Stimulated activated CD8-positive, alpha-beta memory T cell treated with anti-CD3 and anti-CD28 coated beads, Interleukin-4, amount 100 ng/mL, for 48 hours (primary cell): Measurements from ENCODE around the gene LRRC55.

Experiments used
- DNase-seq: peaks from one replicate; pipeline ENCODE4 v3.0.0-alpha.2; 2020

The LRRC55 gene, protein sequence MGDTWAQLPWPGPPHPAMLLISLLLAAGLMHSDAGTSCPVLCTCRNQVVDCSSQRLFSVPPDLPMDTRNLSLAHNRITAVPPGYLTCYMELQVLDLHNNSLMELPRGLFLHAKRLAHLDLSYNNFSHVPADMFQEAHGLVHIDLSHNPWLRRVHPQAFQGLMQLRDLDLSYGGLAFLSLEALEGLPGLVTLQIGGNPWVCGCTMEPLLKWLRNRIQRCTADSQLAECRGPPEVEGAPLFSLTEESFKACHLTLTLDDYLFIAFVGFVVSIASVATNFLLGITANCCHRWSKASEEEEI

DNA sequence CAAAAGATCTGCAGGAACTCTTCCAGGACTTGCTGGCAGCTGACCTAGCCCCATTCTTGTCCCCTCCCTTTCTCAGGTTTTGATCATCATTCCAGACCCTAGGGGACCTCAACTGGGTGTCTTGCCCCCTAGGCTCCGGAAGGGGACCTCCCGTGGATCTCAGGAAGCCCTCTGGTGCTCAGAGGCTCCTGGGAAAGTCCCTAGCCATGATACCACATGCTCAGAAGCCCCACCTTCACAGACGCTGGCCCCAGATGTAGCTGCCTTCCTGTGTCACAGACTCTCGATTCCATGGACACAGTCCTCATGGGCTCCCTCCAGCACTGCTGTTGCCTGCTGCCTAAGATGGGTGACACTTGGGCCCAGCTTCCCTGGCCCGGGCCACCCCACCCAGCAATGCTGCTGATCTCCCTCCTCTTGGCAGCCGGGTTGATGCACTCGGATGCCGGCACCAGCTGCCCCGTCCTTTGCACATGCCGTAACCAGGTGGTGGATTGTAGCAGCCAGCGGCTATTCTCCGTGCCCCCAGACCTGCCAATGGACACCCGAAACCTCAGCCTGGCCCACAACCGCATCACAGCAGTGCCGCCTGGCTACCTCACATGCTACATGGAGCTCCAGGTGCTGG is at the start of gene LRRC55:
Gene LRRC55 (plus strand): TSS at position 276 of the 628 bp plus-strand sequence. CDS start 70 bp downstream, at position 346.
- no peak for DNase-seq

DNA sequence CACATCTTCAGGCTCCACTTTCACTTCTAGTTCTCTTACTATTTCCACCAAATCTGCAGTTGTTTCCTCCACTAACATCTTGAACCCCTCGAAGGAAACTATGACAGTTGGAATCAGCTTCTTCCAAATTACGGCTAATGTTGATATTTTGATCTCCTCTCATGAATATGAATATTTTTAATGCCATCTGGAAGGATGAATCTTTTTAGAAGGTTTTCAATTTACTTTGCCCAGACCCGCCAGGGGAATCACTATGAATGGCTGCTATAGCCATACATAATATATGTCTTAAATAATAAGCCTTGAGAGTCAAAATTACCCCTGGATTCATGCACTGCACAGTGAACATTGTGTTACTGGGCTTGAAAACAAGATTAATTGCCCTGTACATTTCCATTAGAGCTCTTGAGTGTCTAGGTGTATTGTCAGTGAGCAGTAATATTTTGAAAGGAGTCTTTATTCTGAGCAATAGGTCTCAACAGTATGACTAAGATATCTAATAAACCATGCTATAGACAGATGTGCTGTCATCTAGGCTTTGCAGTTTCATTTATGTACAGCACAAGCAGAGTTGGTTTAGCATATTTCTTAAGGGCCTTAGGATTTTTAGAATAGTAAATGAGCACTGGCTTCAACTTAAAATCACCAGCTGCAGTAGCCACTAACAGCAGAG is 48.3 kb upstream of the LRRC55 start:
- no peak for DNase-seq

DNA sequence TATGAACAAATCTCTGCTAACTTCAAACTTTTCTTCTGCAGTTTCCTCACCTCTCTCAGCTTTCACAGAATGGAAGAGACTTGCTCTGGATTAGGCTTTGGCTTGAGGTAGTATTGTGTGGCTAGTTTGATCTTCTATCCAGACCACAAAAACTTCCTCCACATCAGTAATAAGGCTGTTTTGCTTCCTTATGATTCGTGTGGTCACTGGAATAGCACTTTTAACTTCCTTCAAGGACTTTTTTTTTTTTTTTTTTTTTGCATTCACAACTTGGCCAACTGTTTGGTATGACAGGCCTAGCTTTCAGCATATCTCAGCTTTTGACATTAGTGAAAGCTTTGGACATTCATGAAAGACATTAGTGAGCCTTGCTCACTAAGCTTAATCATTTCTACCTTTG is 47.5 kb upstream of the LRRC55 start:
- DNase-seq = no peak

DNA sequence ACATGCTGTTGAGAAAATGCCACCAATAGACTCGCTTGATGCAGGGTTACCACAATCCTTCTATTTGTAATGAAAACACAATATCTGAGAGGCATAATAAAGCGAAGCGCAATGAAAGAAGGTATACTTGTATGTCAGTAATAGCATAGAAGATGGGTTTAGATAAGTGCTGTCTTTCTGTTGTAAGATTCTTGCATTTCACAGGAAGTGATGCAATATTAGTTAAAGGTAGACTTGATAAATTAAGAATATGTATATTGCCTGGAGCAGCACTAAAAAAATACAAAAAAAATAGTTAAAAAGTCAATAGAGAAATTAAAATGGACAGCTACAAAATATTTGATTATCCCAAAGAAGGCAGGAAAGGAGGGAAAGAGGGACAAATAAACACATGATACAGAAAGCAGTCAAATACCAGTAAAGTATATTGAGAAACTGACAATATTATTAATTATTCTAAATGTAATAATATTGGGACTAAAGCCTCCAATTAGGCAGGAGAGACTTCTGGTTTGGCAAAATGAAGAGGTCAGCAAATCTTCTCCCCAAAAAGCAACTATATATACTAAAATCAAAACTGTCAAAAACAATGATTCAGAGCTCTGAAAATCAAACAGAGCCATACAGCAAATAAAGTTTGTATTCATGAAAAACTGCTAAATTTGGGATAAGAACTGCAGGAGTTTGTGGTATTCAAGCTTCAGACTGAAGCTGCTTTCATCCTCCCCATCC is 46.6 kb upstream of the LRRC55 start:
- no peak for DNase-seq

DNA sequence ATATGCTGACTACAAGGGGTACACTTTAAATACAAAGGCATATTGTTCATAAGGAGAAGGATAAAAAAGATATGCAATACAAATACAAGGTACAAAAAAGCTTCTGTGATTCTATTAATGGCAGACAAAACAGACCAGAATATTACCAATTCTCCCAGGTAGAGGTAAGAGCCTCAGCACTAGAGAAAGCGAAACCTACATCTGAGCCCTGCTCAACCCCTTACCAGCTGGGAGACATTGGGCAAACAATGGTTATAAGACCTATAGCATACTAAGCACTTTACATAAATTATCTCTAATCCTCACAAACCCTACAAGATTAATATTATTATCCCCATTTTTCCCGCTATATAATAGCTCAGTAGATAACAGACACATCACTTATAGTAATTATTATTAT is 41.2 kb upstream of the LRRC55 start:
- DNase-seq = no peak

DNA sequence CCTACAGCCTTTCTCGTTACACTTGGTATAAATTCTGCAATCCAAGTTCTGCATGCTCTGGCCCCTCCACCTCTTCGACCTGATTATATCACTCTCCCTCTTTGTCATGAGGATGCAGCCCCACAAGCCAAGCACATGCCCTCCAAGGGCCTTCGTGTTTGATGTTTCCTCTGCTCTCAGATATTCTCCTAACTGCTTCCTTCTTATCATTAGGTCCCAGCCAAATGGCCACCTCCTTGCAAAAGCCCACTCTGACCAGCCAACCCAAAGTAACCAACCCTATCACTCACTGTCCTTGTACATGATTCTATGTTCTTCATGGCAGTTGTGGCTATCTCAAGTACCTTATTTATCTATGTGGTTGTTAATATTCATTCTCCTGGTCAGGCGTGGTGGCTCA is 38.3 kb upstream of the LRRC55 start:
- DNase-seq = no peak

DNA sequence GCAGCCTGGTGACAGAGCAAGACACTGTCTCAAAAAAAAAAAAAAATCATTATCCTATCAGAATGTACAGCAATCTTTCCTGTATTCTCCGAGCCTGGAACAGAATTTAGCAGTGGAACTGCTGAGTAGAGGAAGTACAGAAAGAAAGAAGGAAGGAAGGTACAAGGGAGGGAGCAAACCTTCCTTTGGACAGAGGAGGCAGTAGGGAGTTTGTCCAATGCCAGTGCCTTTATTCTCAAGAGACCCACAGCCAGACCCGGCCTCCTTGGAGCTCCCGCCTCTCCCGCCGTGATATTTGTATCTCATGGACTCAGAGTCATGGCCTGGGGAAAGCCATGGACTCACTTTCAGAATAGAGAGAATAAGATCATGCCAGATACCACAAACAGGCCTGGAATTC is 37.7 kb upstream of the LRRC55 start:
- DNase-seq = no peak

DNA sequence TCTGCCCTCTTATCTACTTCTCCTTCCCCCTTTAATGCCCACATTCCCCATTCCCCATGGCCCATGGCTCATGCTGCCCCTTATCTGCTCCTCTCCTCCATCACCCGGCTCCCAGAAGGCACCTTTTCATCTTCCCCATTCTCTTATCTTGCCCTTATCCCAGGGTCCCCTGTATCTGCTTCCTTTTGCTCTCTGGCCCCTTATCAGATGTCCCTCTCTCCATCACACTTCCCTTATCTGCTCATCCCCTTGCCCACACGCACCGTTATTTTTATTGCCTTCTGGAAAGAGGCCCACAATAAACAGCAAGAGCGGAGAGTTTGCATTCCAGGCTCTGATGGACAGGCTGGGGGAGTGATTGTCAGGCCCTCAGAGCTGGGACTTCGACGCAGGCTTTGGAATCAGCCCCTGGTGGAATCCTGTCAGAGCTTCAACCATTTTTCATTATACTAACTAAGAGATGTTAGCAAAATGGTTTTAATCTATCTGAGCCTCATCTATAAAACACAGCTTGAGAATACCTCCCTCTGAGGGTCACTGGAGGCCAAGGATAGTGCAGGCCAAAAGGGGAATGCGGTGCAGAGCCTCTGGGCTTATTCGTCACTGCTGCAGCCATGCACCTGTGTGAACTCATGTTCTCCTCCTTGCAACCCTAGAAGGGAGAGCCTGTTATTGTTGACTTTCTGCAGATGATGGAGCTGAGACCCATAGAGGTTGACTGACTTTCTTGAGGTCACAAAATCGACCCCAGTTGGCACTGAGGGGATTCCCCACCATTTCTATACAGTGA is 37.0 kb upstream of the LRRC55 start:
- no peak for DNase-seq

DNA sequence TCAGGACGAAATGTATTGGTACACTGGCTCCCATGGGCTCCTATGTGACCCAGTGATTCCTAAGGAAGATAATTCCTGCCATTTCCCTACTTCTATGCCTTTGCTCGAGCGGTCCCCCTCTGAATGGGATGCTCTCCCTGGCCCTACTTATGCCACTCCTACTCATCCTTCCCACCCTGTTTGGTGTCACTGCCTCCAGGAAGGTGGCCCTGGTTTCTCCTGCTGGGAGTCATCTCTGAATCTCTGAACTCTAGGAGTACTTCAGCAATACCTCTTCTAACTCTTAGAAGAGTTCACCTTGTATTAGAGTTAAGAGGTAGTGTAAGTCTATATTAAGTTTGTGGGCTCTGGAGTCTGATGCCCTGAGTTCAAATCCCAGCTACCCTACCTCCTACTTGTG is 35.5 kb upstream of the LRRC55 start:
- DNase-seq = no peak

DNA sequence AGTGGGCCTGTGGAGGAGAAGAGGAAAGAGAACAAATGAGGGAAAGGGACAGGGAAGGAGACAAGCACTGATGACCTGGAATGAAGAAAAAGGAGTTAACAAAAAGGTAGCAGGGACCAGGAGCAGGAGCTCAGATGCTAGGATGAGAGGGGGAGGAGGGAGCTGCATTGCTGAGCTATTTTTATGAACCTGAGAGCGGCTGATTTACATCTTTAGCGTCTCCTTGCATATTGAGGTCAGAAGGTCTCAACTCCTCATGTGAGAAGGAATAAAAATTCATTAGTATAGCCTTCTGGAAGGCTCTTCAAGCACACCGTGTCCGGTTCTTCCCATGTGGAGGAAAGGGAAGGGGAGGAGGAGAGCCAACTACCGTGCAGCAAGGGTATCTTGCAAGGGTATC is 33.1 kb upstream of the LRRC55 start:
- DNase-seq = no peak

DNA sequence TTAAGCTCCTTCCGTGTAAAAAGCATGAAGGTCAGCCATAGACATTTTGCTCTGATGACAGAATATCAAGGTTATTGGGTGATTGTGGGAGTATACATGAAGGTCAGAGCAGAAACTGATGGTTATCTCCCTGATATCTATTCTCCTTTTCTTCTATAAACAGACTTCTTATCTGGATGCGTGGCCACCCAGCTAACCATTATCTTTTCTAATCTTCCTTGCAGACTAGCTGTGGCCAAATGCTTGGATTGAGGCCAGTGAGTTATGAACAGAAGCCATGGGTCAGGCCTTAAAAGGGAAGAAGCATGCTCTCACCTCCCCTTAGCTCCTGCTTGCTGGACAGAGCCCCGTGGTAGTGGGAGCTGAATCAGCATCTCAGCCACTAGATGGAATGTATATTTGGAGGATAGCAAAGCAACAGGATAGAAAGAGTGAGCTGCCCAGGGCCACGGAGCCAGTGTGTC is 31.3 kb upstream of the LRRC55 start:
- no peak for DNase-seq

DNA sequence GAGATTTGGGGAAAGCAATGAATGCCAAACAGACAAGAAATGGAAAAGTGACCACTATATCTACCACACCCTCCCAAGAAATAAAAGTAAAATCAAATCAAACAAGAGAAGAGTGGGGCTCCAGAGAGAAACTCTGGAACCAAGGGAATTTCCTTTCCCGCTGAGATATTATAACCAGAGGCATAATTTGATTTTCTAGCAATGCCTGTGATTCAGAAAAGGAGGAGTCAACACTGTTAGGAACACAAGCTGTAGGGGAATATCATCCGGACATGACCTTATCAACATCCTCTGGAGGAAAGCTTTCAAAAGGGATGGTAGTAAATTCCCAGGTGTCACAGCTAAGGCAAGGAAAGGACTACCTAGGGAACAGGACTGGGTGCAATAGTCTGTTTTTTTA is 29.6 kb upstream of the LRRC55 start:
- DNase-seq = no peak

DNA sequence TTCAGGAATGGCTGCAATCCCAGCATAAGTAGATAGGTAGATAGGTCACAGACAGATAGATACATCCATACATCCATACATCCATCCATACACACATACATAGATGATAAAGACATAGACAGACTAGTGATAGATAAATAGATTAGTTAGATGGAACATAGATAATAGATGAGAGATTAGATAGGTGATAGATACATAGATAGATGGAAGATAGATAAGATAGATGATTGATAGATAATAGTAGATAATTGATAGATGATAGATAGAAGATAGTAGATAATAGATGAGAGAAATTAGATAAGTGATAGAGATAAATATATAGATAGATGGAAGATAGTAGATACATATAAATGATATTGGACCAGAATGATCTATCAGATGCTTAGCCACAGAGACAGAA is 28.3 kb upstream of the LRRC55 start:
- DNase-seq = no peak

DNA sequence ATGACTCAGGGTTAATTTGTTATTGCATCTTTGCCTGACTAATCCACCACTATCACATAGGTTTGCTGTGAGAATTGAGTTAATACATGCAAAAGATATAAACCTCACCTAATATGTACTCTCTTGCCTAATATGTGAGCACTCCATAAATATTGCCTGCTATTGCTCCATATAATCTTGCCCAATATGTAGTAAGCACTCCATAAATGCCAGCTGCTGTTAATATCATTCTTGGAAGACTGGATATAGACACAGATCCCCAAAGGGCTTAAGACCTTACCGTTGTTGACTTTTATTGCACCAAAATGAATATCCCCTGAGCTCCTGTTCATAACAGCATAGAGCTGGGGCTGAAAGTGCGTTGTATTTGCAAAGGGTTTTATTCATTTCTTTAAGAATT is 27.0 kb upstream of the LRRC55 start:
- no peak for DNase-seq

DNA sequence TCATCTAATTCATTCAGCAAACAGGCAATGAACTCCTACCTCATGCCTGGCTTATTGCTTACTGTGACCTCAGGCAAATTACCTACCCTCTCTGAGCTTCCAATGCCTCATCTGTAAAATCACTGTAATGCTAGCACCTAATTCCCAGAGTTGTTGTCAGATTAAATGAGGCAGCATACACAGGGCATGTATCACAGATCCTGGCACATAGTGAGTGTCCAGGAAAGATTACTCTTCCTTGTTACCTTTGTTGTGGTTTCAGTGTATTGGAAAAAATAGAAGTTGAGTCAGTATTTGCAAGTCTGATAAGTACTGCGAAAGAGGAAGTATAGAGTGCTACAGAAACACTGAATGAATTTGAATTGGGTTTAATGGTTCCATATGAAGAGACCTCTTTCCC is 26.4 kb upstream of the LRRC55 start:
- DNase-seq = no peak

DNA sequence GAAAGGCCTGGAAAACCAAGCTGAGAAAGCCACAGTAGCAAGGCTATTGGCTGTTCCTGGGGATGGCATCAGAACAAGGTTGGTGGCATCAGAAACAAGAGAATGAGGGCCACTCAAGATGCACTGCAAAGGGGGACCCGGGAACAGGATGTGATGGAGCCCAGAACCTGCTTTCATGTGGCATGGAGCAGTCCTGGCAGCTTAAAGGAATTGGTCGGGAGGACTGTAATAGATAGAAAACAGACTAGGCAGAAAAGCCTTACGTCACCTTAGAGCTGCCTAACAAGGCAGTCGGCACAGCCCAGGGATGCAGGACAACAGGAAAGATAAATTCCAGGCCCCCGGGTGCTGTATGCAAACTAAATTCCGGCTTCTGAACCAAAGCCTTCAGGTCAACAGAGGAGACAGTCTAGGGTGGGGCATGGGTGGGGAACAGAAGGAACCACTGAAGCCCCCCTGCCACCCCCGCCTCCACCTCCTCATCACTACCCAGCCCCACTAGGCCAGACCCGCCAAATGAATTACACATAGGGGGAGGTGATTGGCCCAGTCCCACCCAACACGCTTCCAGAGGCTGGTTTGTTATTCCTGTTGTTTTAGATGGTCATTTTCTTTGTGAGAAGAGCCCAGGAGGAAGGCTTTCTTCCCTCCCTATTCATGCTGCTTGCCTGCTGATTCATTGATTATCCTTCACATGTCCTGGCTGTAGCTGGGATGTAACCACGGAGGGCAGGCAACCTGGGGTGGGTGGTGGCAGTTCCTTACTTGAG is 25.7 kb upstream of the LRRC55 start:
- DNase-seq = no peak

DNA sequence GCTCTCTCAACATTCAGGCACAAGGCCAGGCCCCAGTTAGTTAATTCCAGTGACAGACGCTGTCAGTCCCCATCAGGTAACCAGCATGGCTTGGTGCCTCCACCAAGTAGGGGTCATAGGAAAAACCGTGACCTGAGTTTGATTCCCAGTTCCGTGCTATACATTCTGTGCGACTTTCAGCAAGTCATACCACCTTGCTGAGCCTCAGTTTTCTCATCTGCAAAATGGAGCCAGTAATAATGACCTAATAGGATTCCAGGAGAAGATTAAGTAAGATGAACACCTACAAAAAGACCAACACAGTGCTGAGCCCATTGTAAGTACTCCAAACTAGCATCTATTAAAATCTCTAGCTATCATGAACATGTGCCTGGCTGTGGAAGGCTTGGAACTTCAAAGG is 24.8 kb upstream of the LRRC55 start:
- no peak for DNase-seq

DNA sequence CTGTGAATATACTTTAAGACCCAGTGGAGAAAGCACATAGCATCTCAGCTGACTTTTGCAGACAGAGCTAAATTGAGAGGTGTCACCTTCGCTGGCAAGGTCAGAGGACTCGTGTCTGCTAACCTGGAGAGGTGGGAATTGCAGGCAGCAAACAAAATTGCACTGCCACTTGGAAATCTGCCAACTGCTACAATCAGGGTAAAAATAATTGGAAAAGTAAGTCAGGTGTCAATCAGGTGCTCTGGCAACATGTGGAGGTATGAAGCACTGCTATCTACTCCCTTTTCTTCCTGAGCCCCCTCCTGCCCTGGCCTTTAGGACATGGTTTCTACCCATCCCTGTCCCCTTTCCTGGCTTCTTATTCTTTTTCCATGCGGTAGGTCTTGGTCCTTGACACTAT is 24.1 kb upstream of the LRRC55 start:
- DNase-seq = no peak

DNA sequence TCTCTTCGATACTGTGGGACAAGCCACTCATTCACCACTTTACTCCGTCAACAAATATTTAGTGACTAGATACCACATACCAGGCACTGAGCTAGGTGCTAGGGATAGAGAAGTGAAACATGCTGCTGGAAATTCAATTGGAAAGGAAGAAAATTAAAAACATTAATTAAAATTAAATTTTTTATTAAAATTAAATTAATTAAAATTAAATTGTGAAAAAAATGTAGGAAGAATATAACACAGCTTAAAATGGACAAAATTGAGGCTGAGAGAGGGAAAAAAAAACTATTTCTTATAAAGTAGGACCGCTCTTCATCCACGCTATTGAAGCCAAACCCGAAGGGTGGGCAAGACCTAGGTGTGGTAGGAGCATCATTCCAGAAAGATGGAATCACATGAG is 23.6 kb upstream of the LRRC55 start:
- no peak for DNase-seq

DNA sequence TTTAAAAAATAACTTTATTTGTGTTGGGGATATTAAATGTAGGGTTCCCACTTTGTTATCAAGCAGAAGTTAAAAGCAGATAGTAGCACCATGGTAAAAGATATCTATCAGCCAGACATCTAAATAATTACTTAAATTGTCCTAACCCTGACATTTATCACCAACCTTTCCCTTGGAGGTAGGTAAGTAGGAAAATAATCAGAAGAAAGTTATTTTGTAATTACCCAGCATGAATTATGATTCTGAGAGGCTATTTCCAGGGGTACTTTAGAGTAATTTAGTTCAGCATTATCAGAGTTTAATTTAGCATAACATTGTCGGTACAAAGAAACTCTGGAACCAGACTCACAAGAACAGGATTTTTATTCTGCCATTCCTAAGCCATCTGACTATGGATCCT is 23.2 kb upstream of the LRRC55 start:
- DNase-seq = no peak

DNA sequence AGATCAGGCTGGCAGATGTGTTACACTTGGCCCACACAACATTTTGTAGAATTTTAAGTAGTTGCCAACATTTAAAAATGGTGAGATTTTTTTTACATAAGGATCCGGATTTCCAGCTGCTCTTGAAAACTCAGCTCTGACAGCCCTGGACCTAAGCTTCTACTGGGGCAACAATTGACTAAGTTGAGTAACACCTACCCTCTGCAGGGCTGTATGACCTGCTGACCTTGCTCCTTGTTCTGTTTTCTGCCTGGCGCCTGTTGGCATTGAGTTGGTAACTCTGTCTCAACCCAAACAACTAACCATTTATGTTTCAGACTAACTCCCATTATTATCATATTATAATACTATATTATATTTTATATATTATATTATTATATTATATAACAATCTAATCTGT is 21.1 kb upstream of the LRRC55 start:
- no peak for DNase-seq

DNA sequence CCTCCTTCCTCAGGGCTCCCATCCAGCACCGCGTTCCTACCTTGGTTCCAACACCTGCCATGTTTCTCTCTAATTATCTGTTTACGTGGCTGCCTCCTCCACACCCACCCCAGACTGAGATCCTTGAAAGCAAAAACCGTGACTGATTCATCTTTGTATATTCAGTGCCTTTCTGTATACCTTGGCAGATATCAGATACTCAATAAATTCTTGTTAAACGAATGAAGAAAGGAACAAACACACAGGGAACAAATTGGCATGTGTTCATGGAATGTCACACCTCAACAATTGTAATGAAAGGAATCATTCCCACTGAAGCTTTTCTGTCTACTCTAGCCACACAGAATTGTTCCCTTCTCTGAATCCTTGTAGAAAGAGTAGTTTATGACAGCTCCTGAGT is 20.4 kb upstream of the LRRC55 start:
- DNase-seq = no peak
